AG09309 (cell line): ENCODE measurements around the gene CLDN6.

Source experiments
- DNase-seq: peaks from one replicate; pipeline ENCODE4 v3.0.0-alpha.2; 2010; ENCODE audit warnings: low read depth
- H3K4me3 ChIP-seq: 2 replicates; pipeline ENCODE4 v1.5.1; 2011; ENCODE audit warnings: mild to moderate bottlenecking, low read depth, low read length, moderate library complexity; ENCODE audit not compliant: control insufficient read depth
- CTCF ChIP-seq: IDR thresholded peaks from 2 replicates; pipeline ENCODE4 v1.5.1; 2011; ENCODE audit warnings: mild to moderate bottlenecking, low read depth, low read length, inconsistent platforms; ENCODE audit not compliant: insufficient read depth, control insufficient read depth; ENCODE audit errors: missing control alignments

CLDN6 gene

GRCh38 chr16:3038896-3039295 is 20.9 kb upstream of the CLDN6 start:
- TF ChIP-seq CTCF: no peak
- H3K4me3 ChIP-seq: no peak overlapping the region
- DNase-seq: no peak

GRCh38 chr16:3038256-3038655 is 20.3 kb upstream of the CLDN6 start:
- no peak for TF ChIP-seq CTCF
- no peak for DNase-seq
- no peak overlapping the region for H3K4me3 ChIP-seq

GRCh38 chr16:3036726-3037315 is 18.8 kb upstream of the CLDN6 start, which contains the start of gene BICDL2:
Gene BICDL2, minus strand, starts transcription at chr16:3036944. Its CDS starts 1,448 bp downstream, at chr16:3035496.
- no peak within 1 kb of the TSS for H3K4me3 ChIP-seq
- no peak for DNase-seq
- TF ChIP-seq CTCF: no peak

GRCh38 chr16:3035972-3036725 is 18.2 kb upstream of the CLDN6 start:
- DNase-seq: no peak
- H3K4me3 ChIP-seq: no peak overlapping the region
- no peak for TF ChIP-seq CTCF

- H3K4me3 ChIP-seq: no peak overlapping the region
- DNase-seq: no peak
- TF ChIP-seq CTCF: no peak
Observed at GRCh38 chr16:3035289-3035971, 17.4 kb upstream of the CLDN6 start.

GRCh38 chr16:3032624-3033023 is 14.6 kb upstream of the CLDN6 start:
- TF ChIP-seq CTCF: no peak
- H3K4me3 ChIP-seq: no peak overlapping the region
- no peak for DNase-seq
